ENCODE data around the gene MCF2.

Gene MCF2

DNA sequence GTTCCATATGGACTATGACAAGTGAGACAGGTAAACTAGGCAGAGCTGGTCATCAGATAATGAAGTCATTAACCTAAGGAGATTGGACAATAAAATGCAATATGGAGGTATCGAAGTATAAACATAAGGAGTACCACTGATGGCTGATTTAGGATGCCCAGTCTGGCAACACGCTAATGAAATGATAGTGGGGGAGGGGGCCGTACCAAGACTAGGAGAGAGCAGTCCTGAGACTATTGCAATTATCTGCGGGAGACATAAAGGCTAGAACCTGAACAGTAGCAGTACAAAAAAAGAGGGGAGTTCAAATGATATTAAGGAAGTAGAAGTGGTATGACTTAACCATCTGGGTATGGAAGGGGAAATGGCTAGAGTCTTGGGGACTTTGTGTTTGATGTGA is 175.1 kb downstream of the MCF2 start:
- Histone ChIP-seq H3K79me2 (ENCODE audit: insufficient read depth, low read length) (no peaks in the 10 kb centered on the region), H3K9me3 (ENCODE audit: low read length) (no peaks in the 10 kb centered on the region), H3K9ac (ENCODE audit: low read length) (no peak overlapping the region), H4K20me1 (ENCODE audit: insufficient read depth, low read length) (no peaks in the 10 kb centered on the region), H3K4me3 (ENCODE audit: low read depth, low read length, poor library complexity, severe bottlenecking) (no peak overlapping the region), H3K4me1 (ENCODE audit: insufficient read depth, low read length, severe bottlenecking) (no peaks in the 10 kb centered on the region), H3K4me2 (ENCODE audit: low read length) (no peak overlapping the region), H3K27ac (ENCODE audit: low read depth, low read length, poor library complexity, severe bottlenecking) (no peak overlapping the region), H3F3A (ENCODE audit: insufficient read depth, low read length) (no peaks in the 10 kb centered on the region), H3K27me3 (ENCODE audit: insufficient read depth, low read length) (no peaks in the 10 kb centered on the region), H3K9me2 (ENCODE audit: low read depth, low read length) (no peaks in the 10 kb centered on the region), H3K36me3 (ENCODE audit: insufficient read depth, low read length) (no peaks in the 10 kb centered on the region), H2AFZ (ENCODE audit: low read length) (no peak overlapping the region)
- TF ChIP-seq, protein P1, sequence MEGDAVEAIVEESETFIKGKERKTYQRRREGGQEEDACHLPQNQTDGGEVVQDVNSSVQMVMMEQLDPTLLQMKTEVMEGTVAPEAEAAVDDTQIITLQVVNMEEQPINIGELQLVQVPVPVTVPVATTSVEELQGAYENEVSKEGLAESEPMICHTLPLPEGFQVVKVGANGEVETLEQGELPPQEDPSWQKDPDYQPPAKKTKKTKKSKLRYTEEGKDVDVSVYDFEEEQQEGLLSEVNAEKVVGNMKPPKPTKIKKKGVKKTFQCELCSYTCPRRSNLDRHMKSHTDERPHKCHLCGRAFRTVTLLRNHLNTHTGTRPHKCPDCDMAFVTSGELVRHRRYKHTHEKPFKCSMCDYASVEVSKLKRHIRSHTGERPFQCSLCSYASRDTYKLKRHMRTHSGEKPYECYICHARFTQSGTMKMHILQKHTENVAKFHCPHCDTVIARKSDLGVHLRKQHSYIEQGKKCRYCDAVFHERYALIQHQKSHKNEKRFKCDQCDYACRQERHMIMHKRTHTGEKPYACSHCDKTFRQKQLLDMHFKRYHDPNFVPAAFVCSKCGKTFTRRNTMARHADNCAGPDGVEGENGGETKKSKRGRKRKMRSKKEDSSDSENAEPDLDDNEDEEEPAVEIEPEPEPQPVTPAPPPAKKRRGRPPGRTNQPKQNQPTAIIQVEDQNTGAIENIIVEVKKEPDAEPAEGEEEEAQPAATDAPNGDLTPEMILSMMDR (IDR thresholded peaks at IDR 0.05; ENCODE audit: low read length), result no peak
- TF ChIP-seq EZH2 (IDR thresholded peaks at IDR 0.05; ENCODE audit: borderline replicate concordance, low read length), result no peak
